SK-N-SH (cell line): Measurements from ENCODE around the gene SCD. TPM values are rescaled to one million over a fixed set of nuclear protein-coding genes. Genes with fewer than 3 reads are reported as not detected.

Experiments
- CTCF ChIA-PET: fragments of 300-600, 350-600 bp; formaldehyde crosslinking; extraction: SDS; loops from one replicate; lab custom pipeline; 2021; lab: Yijun Ruan, JAX
- POLR2A ChIA-PET: fragments of 350-600 bp; sonication (Branson Sonifier 250); formaldehyde crosslinking; extraction: SDS; loops from one replicate; lab custom pipeline; 2020; ENCODE audit warnings: antibody characterized with exemption, inconsistent platforms; lab: Yijun Ruan, JAX
- DNase-seq: peaks from one replicate; pipeline ENCODE4 v3.0.0; 2012
- H2AFZ ChIP-seq: fragments of 200-600 bp; sonication (generic); 2 replicates; pipeline ENCODE4 v1.8.1; 2016; ENCODE audit warnings: antibody characterized with exemption, mild to moderate bottlenecking, low read depth
- H3F3A ChIP-seq: fragments of 200-600 bp; sonication (generic); replicated peaks from 2 replicates; pipeline ENCODE3; 2016; ENCODE audit warnings: antibody characterized with exemption, mild to moderate bottlenecking; ENCODE audit not compliant: insufficient read depth
- H3K27ac ChIP-seq, 2 experiments: fragments of 200-500 bp in 1 of 2; fragments of 200-600 bp in 1 of 2; sonication (Bioruptor generic) in 1 of 2; sonication (generic), shearing (Covaris generic) in 1 of 2; 2 replicates each; pipeline versions ENCODE4 v1.5.1 to v1.6.1; 2014 to 2016; ENCODE audit warnings: low read depth in 2 of 2, inconsistent platforms in 1 of 2, low read length in 1 of 2, mild to moderate bottlenecking in 1 of 2, mixed read lengths in 1 of 2
- H3K27me3 ChIP-seq: fragments of 200-600 bp; sonication (generic), shearing (Covaris generic); 2 replicates; pipeline ENCODE4 v1.6.1; 2016; ENCODE audit warnings: mixed run types; ENCODE audit not compliant: insufficient read depth
- H3K36me3 ChIP-seq, 2 experiments: fragments of 200-500 bp in 1 of 2; fragments of 200-600 bp in 1 of 2; sonication (Bioruptor generic) in 1 of 2; sonication (generic) in 1 of 2; replicated peaks in 1 of 2; 2 replicates each; pipeline versions ENCODE3 to v1.5.1; 2014 to 2016; ENCODE audit warnings: low read length in 1 of 2, mild to moderate bottlenecking in 1 of 2; ENCODE audit not compliant: insufficient read depth in 2 of 2, control insufficient read depth in 1 of 2
- H3K4me1 ChIP-seq, 2 experiments: fragments of 200-500 bp in 1 of 2; fragments of 200-600 bp in 1 of 2; sonication (Bioruptor generic) in 1 of 2; sonication (generic), shearing (Covaris generic) in 1 of 2; 2 replicates each; pipeline versions ENCODE4 v1.5.1 to v1.6.1; 2014 to 2016; ENCODE audit warnings: low read depth in 1 of 2, low read length in 1 of 2, mixed run types in 1 of 2; ENCODE audit not compliant: insufficient read depth in 2 of 2, control insufficient read depth in 1 of 2
- H3K4me2 ChIP-seq: fragments of 200-600 bp; sonication (generic), shearing (Covaris generic); 2 replicates; pipeline ENCODE4 v1.6.1; 2017; ENCODE audit warnings: mixed run types
- H3K4me3 ChIP-seq, 2 experiments: fragments of 200-500 bp in 1 of 2; fragments of 200-600 bp in 1 of 2; sonication (Bioruptor generic) in 1 of 2; sonication (generic), shearing (Covaris generic) in 1 of 2; 2 replicates each; pipeline versions ENCODE4 v1.5.1 to v1.8.1; 2014 to 2016; ENCODE audit warnings: low read depth in 2 of 2, inconsistent platforms in 1 of 2, low read length in 1 of 2, mild to moderate bottlenecking in 1 of 2, mixed read lengths in 1 of 2, moderate library complexity in 1 of 2
- H3K79me2 ChIP-seq: fragments of 200-600 bp; sonication (generic); 2 replicates; pipeline ENCODE4 v1.8.1; 2017; ENCODE audit warnings: mild to moderate bottlenecking; ENCODE audit not compliant: insufficient read depth
- H3K9ac ChIP-seq: fragments of 200-600 bp; sonication (generic); 2 replicates; pipeline ENCODE4 v1.6.1; 2017; ENCODE audit warnings: mixed run types
- H3K9me2 ChIP-seq: fragments of 200-600 bp; sonication (generic); 2 replicates; pipeline ENCODE4 v1.6.1; 2017; ENCODE audit warnings: mixed run types
- H3K9me3 ChIP-seq: fragments of 200-600 bp; sonication (generic); 2 replicates; pipeline ENCODE4 v1.6.1; 2017; ENCODE audit warnings: mixed run types, mild to moderate bottlenecking, moderate library complexity
- H4K20me1 ChIP-seq: fragments of 200-600 bp; sonication (generic); 2 replicates; pipeline ENCODE4 v1.6.1; 2017; ENCODE audit warnings: mild to moderate bottlenecking, mixed run types; ENCODE audit not compliant: insufficient read depth
- CHD2 ChIP-seq: fragments of 150-350 bp; IDR thresholded peaks from 2 replicates; pipeline ENCODE4 v1.6.1; 2018; ENCODE audit warnings: low read length; ENCODE audit not compliant: partially characterized antibody
- FOSL2 ChIP-seq: IDR thresholded peaks from 2 replicates; pipeline ENCODE4 v1.4.0; 2012; ENCODE audit warnings: low read depth, mild to moderate bottlenecking, moderate library complexity, borderline replicate concordance
- FOXM1 ChIP-seq: IDR thresholded peaks from 2 replicates; pipeline ENCODE4 v1.4.0; 2012; ENCODE audit warnings: low read depth, mild to moderate bottlenecking
- GABPA ChIP-seq: IDR thresholded peaks from 2 replicates; pipeline ENCODE4 v1.4.0; 2012; ENCODE audit warnings: low read depth, mild to moderate bottlenecking
- JUND ChIP-seq: IDR thresholded peaks from 2 replicates; pipeline ENCODE4 v1.4.0; 2012
- NFIC ChIP-seq: IDR thresholded peaks from 2 replicates; pipeline ENCODE4 v1.4.0; 2012; ENCODE audit warnings: borderline replicate concordance
- NRF1 ChIP-seq: IDR thresholded peaks from 2 replicates; pipeline ENCODE4 v1.6.1; 2012; ENCODE audit warnings: low read depth, mild to moderate bottlenecking, low read length
- POLR2AphosphoS5 ChIP-seq: IDR thresholded peaks from 2 replicates; pipeline ENCODE4 v1.6.1; 2012; ENCODE audit warnings: low read depth, low read length
- RCOR1 ChIP-seq: fragments of 150-350 bp; IDR thresholded peaks from 2 replicates; pipeline ENCODE4 v1.6.1; 2017; ENCODE audit warnings: antibody characterized with exemption, low read length
- REST ChIP-seq: IDR thresholded peaks from 2 replicates; pipeline ENCODE4 v1.6.1; 2012; ENCODE audit warnings: mild to moderate bottlenecking, low read depth, low read length, moderate library complexity
- RXRA ChIP-seq: IDR thresholded peaks from 2 replicates; pipeline ENCODE4 v1.4.0; 2012; ENCODE audit warnings: low read depth, mild to moderate bottlenecking, borderline replicate concordance
- SMC3 ChIP-seq: IDR thresholded peaks from 2 replicates; pipeline ENCODE4 v1.6.1; 2012; ENCODE audit warnings: low read depth, low read length, improper control_type of control experiment
- TAF1 ChIP-seq: IDR thresholded peaks from 2 replicates; pipeline ENCODE4 v1.6.1; 2012; ENCODE audit warnings: low read depth, mild to moderate bottlenecking, low read length, moderate library complexity, borderline replicate concordance
- TCF12 ChIP-seq: IDR thresholded peaks from 2 replicates; pipeline ENCODE4 v1.4.0; 2012
- TEAD4 ChIP-seq: IDR thresholded peaks from 2 replicates; pipeline ENCODE4 v1.4.0; 2012; ENCODE audit warnings: mild to moderate bottlenecking, borderline replicate concordance; ENCODE audit not compliant: insufficient read depth
- YY1 ChIP-seq: IDR thresholded peaks from 2 replicates; pipeline ENCODE4 v1.4.0; 2012; ENCODE audit warnings: low read depth, mild to moderate bottlenecking
- ZBTB33 ChIP-seq: IDR thresholded peaks from 2 replicates; pipeline ENCODE4 v1.4.0; 2012; ENCODE audit warnings: low read depth, borderline replicate concordance
- WGBS: methylation state at CpG from one replicate; pipeline ENCODE4 v1.1.6; 2017; ENCODE audit warnings: low lambda C conversion rate; 5-methylcytosine and 5-hydroxymethylcytosine counted together
- polyA plus RNA-seq, 3 experiments: library from polyadenylated mRNA; depleted of rRNA; stranded (reverse); fragments of >200 nt; gene quantifications; 2 replicates each; pipeline ENCODE4 v1.2.3, GENCODE V29; 2012
- TF ChIP-seq, protein P1 (sequence below): fragments of 150-350 bp; IDR thresholded peaks from 2 replicates; pipeline ENCODE4 v1.6.1; 2017; ENCODE audit warnings: antibody characterized with exemption, low read length, low read depth, borderline replicate concordance
- TF ChIP-seq, protein P2 (sequence below): fragments of 150-350 bp; IDR thresholded peaks from 2 replicates; pipeline ENCODE4 v1.6.1; 2016; ENCODE audit warnings: mild to moderate bottlenecking, low read depth, low read length
- TF ChIP-seq, protein P3 (sequence below): IDR thresholded peaks from 2 replicates; pipeline ENCODE4 v1.4.0; 2012; ENCODE audit warnings: low read depth, borderline replicate concordance

SCD gene
- polyA plus RNA-seq, 1 of the 3 experiments (the other 2 are of a cell fraction) = 19.7 TPM

DNA sequence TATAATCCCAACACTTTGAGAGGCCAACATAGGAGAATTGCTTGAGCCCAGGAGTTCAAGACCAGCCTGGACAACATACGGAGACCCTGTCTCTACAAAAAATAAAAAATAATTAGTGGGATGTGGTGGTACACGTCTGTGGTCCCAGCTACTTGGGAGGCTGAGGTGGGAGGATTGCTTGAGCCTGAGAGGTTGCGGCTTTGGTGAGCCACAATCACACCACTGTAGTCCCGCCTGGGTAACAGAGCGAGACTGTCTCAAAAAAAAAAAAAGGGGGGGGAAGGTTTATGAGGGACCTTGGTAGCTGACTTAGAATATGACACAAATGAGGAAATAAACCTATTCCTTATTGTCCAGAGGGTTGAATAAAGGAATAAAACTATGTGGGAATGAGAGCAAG is 30.8 kb downstream of the SCD start:
- 94% methylated on average over 5 of the region's 5 CpGs for WGBS

DNA sequence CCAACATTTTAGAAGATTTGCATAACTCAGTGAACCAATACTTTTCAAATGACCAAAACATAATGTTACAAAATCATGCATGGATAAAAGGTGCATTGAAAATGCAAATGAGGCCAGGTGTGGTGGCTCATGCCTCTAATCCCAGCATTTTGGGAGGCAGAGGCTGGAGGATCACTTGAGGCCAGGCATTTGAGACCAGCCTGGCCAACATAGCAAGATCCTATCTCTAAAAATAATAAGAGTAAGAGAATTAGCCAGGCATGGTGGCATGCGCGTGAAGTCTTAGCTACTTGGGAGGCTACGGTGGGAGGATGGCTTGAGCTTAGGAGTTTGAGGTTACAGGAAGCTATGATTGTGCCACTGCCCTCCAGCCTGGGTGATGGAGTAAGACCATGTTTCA is 33.4 kb downstream of the SCD start:
- H3K4me2 ChIP-seq = no peak overlapping the region
- no peaks in the 10 kb centered on the region for H3K9me2 ChIP-seq
- H3K27me3 ChIP-seq = no peaks in the 10 kb centered on the region
- no peak overlapping the region for H3K27ac ChIP-seq
- ChIA-PET POLR2A (interaction anchor here (1.0 kb wide), 1 partner anchor 35 kb away, joined by 3 read pairs; no protein-coding TSS in a partner anchor), CTCF (interaction anchor here (1.1 to 1.2 kb wide), 2 partner anchors 42 to 52 kb away, joined by 3 to 4 read pairs; no protein-coding TSS in a partner anchor)
- 100% methylated on average over 3 of the region's 3 CpGs for WGBS
- H3K9ac ChIP-seq = no peak overlapping the region
- H3F3A ChIP-seq = no peaks in the 10 kb centered on the region
- no peaks in the 10 kb centered on the region for H3K9me3 ChIP-seq
- DNase-seq = no peak
- H2AFZ ChIP-seq = no peak overlapping the region
- peaks cover 0 to 12% of the 10 kb centered on the region in 2 experiments for H3K36me3 ChIP-seq
- H3K4me1 ChIP-seq = no peaks in the 10 kb centered on the region; a peak in 1 of 4 replicates
- H3K4me3 ChIP-seq = no peak overlapping the region
- no peaks in the 10 kb centered on the region for H4K20me1 ChIP-seq
- H3K79me2 ChIP-seq = no peaks in the 10 kb centered on the region
- no peak for TF ChIP-seq NRF1
- TF ChIP-seq RXRA = no peak
- no peak for TF ChIP-seq TAF1
- TF ChIP-seq, protein P1, sequence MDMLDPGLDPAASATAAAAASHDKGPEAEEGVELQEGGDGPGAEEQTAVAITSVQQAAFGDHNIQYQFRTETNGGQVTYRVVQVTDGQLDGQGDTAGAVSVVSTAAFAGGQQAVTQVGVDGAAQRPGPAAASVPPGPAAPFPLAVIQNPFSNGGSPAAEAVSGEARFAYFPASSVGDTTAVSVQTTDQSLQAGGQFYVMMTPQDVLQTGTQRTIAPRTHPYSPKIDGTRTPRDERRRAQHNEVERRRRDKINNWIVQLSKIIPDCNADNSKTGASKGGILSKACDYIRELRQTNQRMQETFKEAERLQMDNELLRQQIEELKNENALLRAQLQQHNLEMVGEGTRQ = no peak
- TF ChIP-seq CHD2 = no peak
- no peak for TF ChIP-seq JUND
- TF ChIP-seq POLR2AphosphoS5 = no peak
- no peak for TF ChIP-seq SMC3
- TF ChIP-seq NFIC = no peak
- TF ChIP-seq, protein P2, sequence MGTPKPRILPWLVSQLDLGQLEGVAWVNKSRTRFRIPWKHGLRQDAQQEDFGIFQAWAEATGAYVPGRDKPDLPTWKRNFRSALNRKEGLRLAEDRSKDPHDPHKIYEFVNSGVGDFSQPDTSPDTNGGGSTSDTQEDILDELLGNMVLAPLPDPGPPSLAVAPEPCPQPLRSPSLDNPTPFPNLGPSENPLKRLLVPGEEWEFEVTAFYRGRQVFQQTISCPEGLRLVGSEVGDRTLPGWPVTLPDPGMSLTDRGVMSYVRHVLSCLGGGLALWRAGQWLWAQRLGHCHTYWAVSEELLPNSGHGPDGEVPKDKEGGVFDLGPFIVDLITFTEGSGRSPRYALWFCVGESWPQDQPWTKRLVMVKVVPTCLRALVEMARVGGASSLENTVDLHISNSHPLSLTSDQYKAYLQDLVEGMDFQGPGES = no peak
- no peak for TF ChIP-seq REST
- TF ChIP-seq, protein P3, sequence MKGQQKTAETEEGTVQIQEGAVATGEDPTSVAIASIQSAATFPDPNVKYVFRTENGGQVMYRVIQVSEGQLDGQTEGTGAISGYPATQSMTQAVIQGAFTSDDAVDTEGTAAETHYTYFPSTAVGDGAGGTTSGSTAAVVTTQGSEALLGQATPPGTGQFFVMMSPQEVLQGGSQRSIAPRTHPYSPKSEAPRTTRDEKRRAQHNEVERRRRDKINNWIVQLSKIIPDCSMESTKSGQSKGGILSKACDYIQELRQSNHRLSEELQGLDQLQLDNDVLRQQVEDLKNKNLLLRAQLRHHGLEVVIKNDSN = no peak
- TF ChIP-seq TCF12 = no peak
- no peak for TF ChIP-seq FOXM1
- TF ChIP-seq ZBTB33 = no peak
- no peak for TF ChIP-seq RCOR1
- TF ChIP-seq GABPA = no peak

More for the DNA sequence above, 30.8 kb downstream of the SCD start:
- no peaks in the 10 kb centered on the region for H3K9me2 ChIP-seq
- H2AFZ ChIP-seq = no peak overlapping the region
- H3K9ac ChIP-seq = no peak overlapping the region
- H3K79me2 ChIP-seq = no peaks in the 10 kb centered on the region
- no peak overlapping the region for H3K4me2 ChIP-seq
- POLR2A ChIA-PET = interaction anchor here (0.9 kb wide), 1 partner anchor 32 kb away, joined by 3 read pairs; no protein-coding TSS in a partner anchor
- no peaks in the 10 kb centered on the region for H3K27me3 ChIP-seq
- H4K20me1 ChIP-seq = no peaks in the 10 kb centered on the region
- CTCF ChIA-PET = interaction anchor here (0.8 to 1.4 kb wide), 4 partner anchors 39 to 104 kb away, joined by 3 to 6 read pairs (median 3); no protein-coding TSS in a partner anchor
- H3K4me3 ChIP-seq = no peak overlapping the region
- H3K36me3 ChIP-seq = peaks cover 0 to 8% of the 10 kb centered on the region in 2 experiments
- H3K9me3 ChIP-seq = no peaks in the 10 kb centered on the region
- DNase-seq = no peak
- H3F3A ChIP-seq = peaks cover 13% of the 10 kb centered on the region
- no peak for TF ChIP-seq CHD2
- TF ChIP-seq TAF1 = no peak
- no peak for TF ChIP-seq YY1
- TF ChIP-seq RXRA = no peak
- TF ChIP-seq FOSL2 = no peak
- TF ChIP-seq TEAD4 = no peak
- TF ChIP-seq NFIC = no peak
- peaks cover 3 to 5% of the 10 kb centered on the region in 2 experiments for H3K4me1 ChIP-seq
- H3K27ac ChIP-seq = no peak overlapping the region
